HG02870 (cell line): ENCODE results near the gene KRT72.

Experiments used
- ATAC-seq: cut with Tn5 transposase; IDR thresholded peaks from one replicate; pipeline ENCODE4 v1.9.1; 2021; ENCODE audit warnings: mild to moderate bottlenecking, moderate library complexity; ENCODE audit not compliant: unreplicated experiment

Gene KRT72

GRCh38 chr12:52630599-52631200 lies 29.4 kb upstream of the KRT72 start:
- no peak for ATAC-seq

- ATAC-seq: no peak
Observed at GRCh38 chr12:52630008-52630500, 28.8 kb upstream of the KRT72 start.

GRCh38 chr12:52629281-52630007 lies 28.2 kb upstream of the KRT72 start:
- no peak for ATAC-seq

GRCh38 chr12:52628841-52629240 lies 27.6 kb upstream of the KRT72 start:
- no peak for ATAC-seq

GRCh38 chr12:52628111-52628507 lies 26.8 kb upstream of the KRT72 start:
- ATAC-seq: no peak

- no peak for ATAC-seq
Observed at GRCh38 chr12:52627395-52628110, 26.3 kb upstream of the KRT72 start.

- no peak for ATAC-seq
Observed at GRCh38 chr12:52622349-52622748, 21.1 kb upstream of the KRT72 start.

GRCh38 chr12:52618866-52619265 lies 17.6 kb upstream of the KRT72 start:
- ATAC-seq: no peak

GRCh38 chr12:52618216-52618615 lies 17.0 kb upstream of the KRT72 start, which contains the start of gene KRT73:
Gene KRT73 (minus strand): TSS chr12:52618559. CDS start chr12:52618524, 35 bp downstream.
- ATAC-seq: no peak

GRCh38 chr12:52617403-52617785 lies 16.1 kb upstream of the KRT72 start:
- no peak for ATAC-seq

GRCh38 chr12:52616680-52617402 lies 15.6 kb upstream of the KRT72 start:
- no peak for ATAC-seq

- ATAC-seq: no peak
Observed at GRCh38 chr12:52615912-52616311, 14.6 kb upstream of the KRT72 start.

GRCh38 chr12:52615208-52615868 lies 14.1 kb upstream of the KRT72 start:
- ATAC-seq: no peak

- ATAC-seq: no peak
Observed at GRCh38 chr12:52614381-52615207, 13.3 kb upstream of the KRT72 start.

GRCh38 chr12:52613384-52614030 lies 12.2 kb upstream of the KRT72 start:
- ATAC-seq: no peak

GRCh38 chr12:52612431-52613383 lies 11.4 kb upstream of the KRT72 start:
- no peak for ATAC-seq

- no peak for ATAC-seq
Observed at GRCh38 chr12:52611080-52611468, 9.8 kb upstream of the KRT72 start.
